Daoy (cell line): ENCODE results near the gene ABCD3. TPM values are rescaled to one million over a fixed set of nuclear protein-coding genes. Genes with fewer than 3 reads are reported as not detected.
"Not testable (repeated sequence)": the region's sequence is repeated elsewhere in the genome, so short reads cannot be mapped to it uniquely, and the experiment has no call there.

Source experiments
- DNase-seq: peaks from one replicate; pipeline ENCODE4 v3.0.0-alpha.2; 2015; ENCODE audit warnings: low read depth
- total RNA-seq: library from RNA; depleted of rRNA; stranded (reverse); fragments of >200 nt; shearing (Covaris generic); gene quantifications from 2 replicates; pipeline ENCODE4 v1.2.3, GENCODE V29; 2014; rRNA removed

The ABCD3 gene
- total RNA-seq, 1 experiment from 2014 or later: 92.3 TPM

- no peak for DNase-seq
Measured at GRCh38 chr1:94549706-94550105, 131.5 kb downstream of the ABCD3 start.

GRCh38 chr1:94550396-94550795 is 132.2 kb downstream of the ABCD3 start:
- no peak for DNase-seq

- DNase-seq: no peak
Measured at GRCh38 chr1:94550800-94551241, 132.6 kb downstream of the ABCD3 start.

- no peak for DNase-seq
Measured at GRCh38 chr1:94551449-94551848, 133.3 kb downstream of the ABCD3 start.

GRCh38 chr1:94552071-94552586 is 133.9 kb downstream of the ABCD3 start:
- DNase-seq: peak; percentile 43

- peak; percentile 72 for DNase-seq
Measured at GRCh38 chr1:94553323-94553730, 135.1 kb downstream of the ABCD3 start.

GRCh38 chr1:94553931-94554330 is 135.7 kb downstream of the ABCD3 start:
- DNase-seq: no peak

GRCh38 chr1:94554580-94554979 is 136.4 kb downstream of the ABCD3 start:
- no peak for DNase-seq

- no peak for DNase-seq
Measured at GRCh38 chr1:94555091-94555490, 136.9 kb downstream of the ABCD3 start.

- no peak for DNase-seq
Measured at GRCh38 chr1:94559921-94560320, 141.7 kb downstream of the ABCD3 start.

GRCh38 chr1:94560333-94560732 is 142.1 kb downstream of the ABCD3 start:
- no peak for DNase-seq

- DNase-seq: no peak
Measured at GRCh38 chr1:94562519-94563260, 144.5 kb downstream of the ABCD3 start.

GRCh38 chr1:94565901-94566300 is 147.7 kb downstream of the ABCD3 start:
- no peak for DNase-seq

GRCh38 chr1:94566436-94566835 is 148.2 kb downstream of the ABCD3 start:
- DNase-seq: not testable (repeated sequence)

GRCh38 chr1:94567975-94568607 is 149.9 kb downstream of the ABCD3 start:
- DNase-seq: not testable (repeated sequence)

Other genes with a start within 250 kb of the ABCD3 start
- 54.6 and 54.9 TPM in 2 replicates for gene ARHGAP29, start 180.8 kb upstream of the ABCD3 start, total RNA-seq
- gene F3, start 123.4 kb downstream of the ABCD3 start, total RNA-seq: 73.0 and 96.7 TPM in 2 replicates